HG02884 (cell line): ENCODE results near the gene NFATC4.

Source experiments
- ATAC-seq: cut with Tn5 transposase; IDR thresholded peaks from one replicate; pipeline ENCODE4 v1.9.1; 2021; ENCODE audit warnings: mild to moderate bottlenecking, moderate library complexity; ENCODE audit not compliant: unreplicated experiment

Gene NFATC4

GRCh38 chr14:24427537-24428508 lies 59.8 kb downstream of the NFATC4 start:
- ATAC-seq: no peak

GRCh38 chr14:24428628-24429394 lies 60.8 kb downstream of the NFATC4 start:
- no peak for ATAC-seq
